K562 (cell line): ENCODE results near the gene MALAT1. TPM values are rescaled to one million over a fixed set of nuclear protein-coding genes. Genes with fewer than 3 reads are reported as not detected.
"Not testable (repeated sequence)": the region's sequence is repeated elsewhere in the genome, so short reads cannot be mapped to it uniquely, and the experiment has no call there.

Source experiments
- ATF1 ChIP-seq, 2 experiments: fragments of 450-650 bp in 1 of 2; IDR thresholded peaks; 2 replicates each; pipeline ENCODE4 v1.6.1; 2016; ENCODE audit warnings: missing compliant biosample characterization in 1 of 2, missing genetic modification characterization in 1 of 2
- CREM ChIP-seq: IDR thresholded peaks from 2 replicates; pipeline ENCODE4 v1.6.1; 2014; ENCODE audit warnings: antibody characterized with exemption, low read depth
- CTBP1 ChIP-seq: fragments of 450-650 bp; IDR thresholded peaks from 2 replicates; pipeline ENCODE4 v1.6.1; 2016; ENCODE audit warnings: borderline replicate concordance
- E2F5 ChIP-seq: sonication (generic); formaldehyde crosslinking; IDR thresholded peaks from 2 replicates; pipeline ENCODE4 v1.8.0; 2022; ENCODE audit warnings: mild to moderate bottlenecking, missing genetic modification reagents
- ESRRA ChIP-seq: fragments of 450-650 bp; IDR thresholded peaks from 2 replicates; pipeline ENCODE4 v1.6.1; 2014; ENCODE audit warnings: low read depth, mild to moderate bottlenecking, moderate library complexity, borderline replicate concordance
- GATA2 ChIP-seq: sonication (generic); formaldehyde crosslinking; IDR thresholded peaks from 2 replicates; pipeline ENCODE4 v1.4.0; 2020; ENCODE audit warnings: mild to moderate bottlenecking, missing genetic modification reagents
- JUND ChIP-seq, 2 experiments: IDR thresholded peaks; 2 replicates in 1 of 2; 3 replicates in 1 of 2; pipeline ENCODE4 v1.6.1; 2011; ENCODE audit warnings: borderline replicate concordance in 2 of 2, low read depth in 2 of 2, low read length in 2 of 2, improper control_type of control experiment in 1 of 2, missing biosample characterization in 1 of 2, missing genetic modification characterization in 1 of 2, missing genetic modification reagents in 1 of 2
- LEF1 ChIP-seq: fragments of 450-650 bp; IDR thresholded peaks from 2 replicates; pipeline ENCODE4 v1.6.1; 2016; ENCODE audit warnings: mild to moderate bottlenecking
- MLLT1 ChIP-seq, 2 experiments: fragments of 450-650 bp; IDR thresholded peaks; 2 replicates each; pipeline ENCODE4 v1.6.1; 2016
- NFE2 ChIP-seq: IDR thresholded peaks from 2 replicates; pipeline ENCODE4 v1.6.1; 2014; ENCODE audit warnings: antibody characterized with exemption, low read depth
- NR2C1 ChIP-seq, 2 experiments: fragments of 450-650 bp; IDR thresholded peaks; 2 replicates each; pipeline ENCODE4 v1.6.1; 2017; ENCODE audit warnings: mild to moderate bottlenecking in 2 of 2, antibody characterized with exemption in 1 of 2, inconsistent platforms in 1 of 2, missing compliant biosample characterization in 1 of 2, missing genetic modification characterization in 1 of 2
- NR4A1 ChIP-seq, 2 experiments: fragments of 250-450 bp in 1 of 2; fragments of 450-650 bp in 1 of 2; sonication (Bioruptor Pico) in 1 of 2; IDR thresholded peaks; 2 replicates each; pipeline versions ENCODE4 v1.4.0 to v1.6.1; 2016 to 2020; ENCODE audit warnings: mild to moderate bottlenecking in 2 of 2, missing compliant biosample characterization in 1 of 2, missing genetic modification characterization in 1 of 2, moderate library complexity in 1 of 2
- SMARCE1 ChIP-seq: fragments of 450-650 bp; IDR thresholded peaks from 2 replicates; pipeline ENCODE4 v1.7.1; 2016; ENCODE audit warnings: mild to moderate bottlenecking
- SOX6 ChIP-seq: fragments of 450-650 bp; IDR thresholded peaks from 2 replicates; pipeline ENCODE4 v1.6.1; 2014; ENCODE audit warnings: mild to moderate bottlenecking
- SP1 ChIP-seq: sonication (generic); formaldehyde crosslinking; IDR thresholded peaks from 2 replicates; pipeline ENCODE4 v1.8.1; 2022; ENCODE audit warnings: mild to moderate bottlenecking, missing genetic modification reagents
- SPI1 ChIP-seq: IDR thresholded peaks from 2 replicates; pipeline ENCODE4 v1.6.1; 2011; ENCODE audit warnings: low read depth, low read length, control low read depth, borderline replicate concordance
- SRF ChIP-seq, 2 experiments: fragments of 250-450, 450-650 bp in 1 of 2; sonication (Bioruptor Pico) in 1 of 2; sonication (generic) in 1 of 2; formaldehyde crosslinking; IDR thresholded peaks; 2 replicates each; pipeline versions ENCODE4 v1.5.0 to v1.5.1; 2020 to 2022; ENCODE audit warnings: mild to moderate bottlenecking in 1 of 2, missing genetic modification reagents in 1 of 2
- TCF3 ChIP-seq: sonication (generic); formaldehyde crosslinking; IDR thresholded peaks from 2 replicates; pipeline ENCODE4 v1.4.0; 2020; ENCODE audit warnings: mild to moderate bottlenecking, missing genetic modification reagents
- TEAD4 ChIP-seq, 2 experiments: sonication (generic) in 1 of 2; formaldehyde crosslinking in 1 of 2; IDR thresholded peaks; 2 replicates each; pipeline versions ENCODE4 v1.6.1 to v1.8.0; 2012 to 2022; ENCODE audit warnings: borderline replicate concordance in 1 of 2, inconsistent platforms in 1 of 2, low read length in 1 of 2, mild to moderate bottlenecking in 1 of 2, missing genetic modification reagents in 1 of 2
- VEZF1 ChIP-seq: fragments of 200-800 bp; sonication (Bioruptor generic); IDR thresholded peaks from 2 replicates; pipeline ENCODE4 v1.6.1; 2017; ENCODE audit warnings: missing genetic modification characterization, missing compliant biosample characterization
- ZFX ChIP-seq: sonication (generic); formaldehyde crosslinking; IDR thresholded peaks from 2 replicates; pipeline ENCODE4 v1.8.0; 2022; ENCODE audit warnings: mild to moderate bottlenecking, missing genetic modification reagents, moderate library complexity
- polyA plus RNA-seq, 8 experiments: library from polyadenylated mRNA; depleted of rRNA in 4 of 8; stranded (reverse) in 5 of 8; unstranded in 3 of 8; fragments of >200 nt; fragmentation: Nextera tagmentation in 2 of 8; fragmentation: Illumina TruSeq in 1 of 8; extraction: Ambion mirVana in 2 of 8; extraction: Trizol in 1 of 8; gene quantifications; 2 replicates each; pipeline versions ENCODE4 v1.2.1 to v1.2.3, GENCODE V29; 2011 to 2014; ENCODE audit warnings: inconsistent platforms in 1 of 8, missing spikeins in 1 of 8
- total RNA-seq, 7 experiments: library from RNA; depleted of rRNA in 6 of 7; stranded (reverse); fragments of >200 nt in 6 of 7; fragmentation: Illumina TruSeq in 2 of 7; extraction: Trizol in 2 of 7; gene quantifications; 2 replicates each; pipeline versions ENCODE4 v1.2.1 to v1.2.3, GENCODE V29; 2011 to 2021; ENCODE audit warnings: low replicate concordance in 1 of 7

Gene MALAT1
- total and polyA plus RNA-seq, 9 of the 15 experiments (the other 6 are each of a cell fraction or from before 2014, with no cell fraction given), result 363 to 8,715 (median 2,351) TPM

- TF ChIP-seq ESRRA (peak; percentile 66; the same call in 1 of the 2 replicates), SOX6 (peak; percentile 51; the same call in 1 of the 2 replicates), VEZF1 (CRISPR knock-in tag) (peak; percentile 35), CREM (peak; percentile 42), MLLT1 (IDR thresholded peaks at IDR 0.05) (peak in 1 of 2 experiments; percentile 52; a peak in 1 of 4 replicates), SP1 (CRISPR knock-in tag) (peak; percentile 56; the same call in 1 of the 2 replicates), ATF1 (tag; IDR thresholded peaks at IDR 0.05) (peak; percentile 35; the same call in 1 of the 2 replicates), NR2C1 (tag; IDR thresholded peaks at IDR 0.05) (peak; percentile 26; the same call in 1 of the 2 replicates), SPI1 (peak; percentile 73; the same call in 1 of the 2 replicates), CTBP1 (peak; percentile 61; the same call in 1 of the 2 replicates), TCF3 (CRISPR knock-in tag) (0 out of 2 replicates have a peak, but pooled peaks have one; percentile 35), TEAD4 (IDR thresholded peaks at IDR 0.05; ENCODE audit: low read length) (peak; percentile 44; the same call in 1 of the 2 replicates), ZFX (CRISPR knock-in tag) (0 out of 2 replicates have a peak, but pooled peaks have one; percentile 2), E2F5 (0 out of 2 replicates have a peak, but pooled peaks have one; percentile 12), NR4A1 (tag; IDR thresholded peaks at IDR 0.05) (0 out of 2 replicates have a peak, but pooled peaks have one; percentile 26), SRF (CRISPR knock-in tag; IDR thresholded peaks at IDR 0.05) (peak in 1 of 2 experiments; percentile 44; a peak in 1 of 4 replicates), SMARCE1 (peak; percentile 65; the same call in 1 of the 2 replicates), JUND (tag; IDR thresholded peaks at IDR 0.05; ENCODE audit: borderline replicate concordance, low read depth, low read length) (peak; percentile 35; the same call in 1 of the 3 replicates), LEF1 (peak; percentile 16; the same call in 1 of the 2 replicates), NFE2 (0 out of 2 replicates have a peak, but pooled peaks have one; percentile 9), GATA2 (CRISPR knock-in tag) (0 out of 2 replicates have a peak, but pooled peaks have one; percentile 18)
- TF ChIP-seq ATF1 (CRISPR knock-in tag; IDR thresholded peaks at IDR 0.05); NR2C1 (IDR thresholded peaks at IDR 0.05); TEAD4 (CRISPR knock-in tag; IDR thresholded peaks at IDR 0.05; ENCODE audit: borderline replicate concordance); NR4A1 (CRISPR knock-in tag; IDR thresholded peaks at IDR 0.05); JUND (IDR thresholded peaks at IDR 0.05; ENCODE audit: borderline replicate concordance, low read depth, low read length): not testable (repeated sequence)
Observed at GRCh38 chr11:65522718-65523630, 24.1 kb downstream of the MALAT1 start (continued).
